Type B pancreatic cell (in vitro differentiated cells): ENCODE measurements around the gene LST1. TPM values are rescaled to one million over a fixed set of nuclear protein-coding genes. Genes with fewer than 3 reads are reported as not detected.

Source experiments
- DNase-seq: peaks from one replicate; pipeline ENCODE4 v3.0.0; 2021; ENCODE audit warnings: mixed read lengths; ENCODE audit not compliant: unreplicated experiment; ENCODE audit errors: extremely low spot score
- H3K27ac Mint-ChIP-seq: 2 replicates; pipeline ENCODE4 v1.8.0; 2021; ENCODE audit warnings: mild to moderate bottlenecking, mixed read lengths
- H3K27me3 Mint-ChIP-seq: 2 replicates; pipeline ENCODE4 v1.8.0; 2021; ENCODE audit warnings: mixed read lengths
- H3K36me3 Mint-ChIP-seq: 2 replicates; pipeline ENCODE4 v1.8.0; 2021; ENCODE audit warnings: mixed read lengths
- H3K4me1 Mint-ChIP-seq: one replicate; pipeline ENCODE4 v1.8.0; 2021; ENCODE audit warnings: mixed read lengths; ENCODE audit not compliant: unreplicated experiment
- H3K4me3 Mint-ChIP-seq: 2 replicates; pipeline ENCODE4 v1.8.0; 2021; ENCODE audit warnings: mild to moderate bottlenecking, mixed read lengths
- H3K9me3 Mint-ChIP-seq: 2 replicates; pipeline ENCODE4 v1.8.0; 2021; ENCODE audit warnings: mixed read lengths
- CTCF ChIP-seq: fragments of 200-600 bp; sonication (generic); conservative IDR thresholded peaks from 2 replicates; pipeline ENCODE4 v1.5.0; 2021; ENCODE audit warnings: antibody characterized with exemption, mild to moderate bottlenecking
- total RNA-seq: library from RNA; stranded (reverse); gene quantifications from 2 replicates; pipeline ENCODE4 v1.2.1, GENCODE V29; 2021; ENCODE audit warnings: low replicate concordance

The LST1 gene
- total RNA-seq, 1 donor from 2014 or later, result not detected

- no peak for TF ChIP-seq CTCF
- H3K27ac Mint-ChIP-seq, result no peak overlapping the region
- peaks cover 32% of the 10 kb centered on the region for H3K27me3 Mint-ChIP-seq
- no peaks in the 10 kb centered on the region for H3K36me3 Mint-ChIP-seq
- no peak for DNase-seq
- peaks cover 9% of the 10 kb centered on the region for H3K4me1 Mint-ChIP-seq
- H3K9me3 Mint-ChIP-seq, result no peaks in the 10 kb centered on the region
- no peak overlapping the region for H3K4me3 Mint-ChIP-seq
Measured at GRCh38 chr6:31576897-31577578, 9.0 kb upstream of the LST1 start.

- Mint-ChIP-seq H3K36me3 (no peaks in the 10 kb centered on the region), H3K27ac (no peak overlapping the region), H3K4me3 (no peak overlapping the region), H3K27me3 (peaks cover 34% of the 10 kb centered on the region), H3K4me1 (peaks cover 9% of the 10 kb centered on the region), H3K9me3 (no peaks in the 10 kb centered on the region)
- DNase-seq, result no peak
- no peak for TF ChIP-seq CTCF
Measured at GRCh38 chr6:31577579-31577966, 8.5 kb upstream of the LST1 start.

- Mint-ChIP-seq H3K36me3 (no peaks in the 10 kb centered on the region), H3K4me1 (peaks cover 9% of the 10 kb centered on the region), H3K4me3 (peak overlapping the region; percentile 51), H3K27me3 (peaks cover 34% of the 10 kb centered on the region), H3K9me3 (no peaks in the 10 kb centered on the region), H3K27ac (no peak overlapping the region)
- DNase-seq, result no peak
- no peak for TF ChIP-seq CTCF
Measured at GRCh38 chr6:31578184-31579118, 7.6 kb upstream of the LST1 start.

- no peak overlapping the region for H3K27ac Mint-ChIP-seq
Measured at GRCh38 chr6:31579119-31579505, 7.0 kb upstream of the LST1 start.

More at GRCh38 chr6:31579119-31579505, 7.0 kb upstream of the LST1 start:
- Mint-ChIP-seq H3K36me3 (no peaks in the 10 kb centered on the region), H3K4me1 (peaks cover 9% of the 10 kb centered on the region), H3K9me3 (no peaks in the 10 kb centered on the region), H3K4me3 (no peak overlapping the region), H3K27me3 (peaks cover 36% of the 10 kb centered on the region)
- no peak for TF ChIP-seq CTCF
- no peak for DNase-seq
